Stomach smooth muscle (tissue), 2 donors: ENCODE measurements around the gene CACNB2.

Source experiments
- H3K27ac ChIP-seq: one replicate; pipeline ENCODE4 v1.7.0; 2013; ENCODE audit warnings: mild to moderate bottlenecking, low read length, inconsistent platforms
- H3K27me3 ChIP-seq, 2 donors: one replicate each; pipeline ENCODE4 v1.7.0; 2013; ENCODE audit warnings: low read length in 2 of 2; ENCODE audit not compliant: insufficient read depth in 2 of 2, control insufficient read depth in 1 of 2
- H3K36me3 ChIP-seq, 2 donors: one replicate each; pipeline ENCODE4 v1.7.0; 2013; ENCODE audit warnings: low read length in 2 of 2; ENCODE audit not compliant: control insufficient read depth in 2 of 2, insufficient read depth in 2 of 2
- H3K4me1 ChIP-seq: one replicate; pipeline ENCODE4 v1.7.0; 2013; ENCODE audit warnings: low read length; ENCODE audit not compliant: control insufficient read depth, insufficient read depth
- H3K4me3 ChIP-seq, 2 donors: one replicate each; pipeline ENCODE4 v1.7.0; 2013; ENCODE audit warnings: low read length in 2 of 2
- H3K9ac ChIP-seq, 2 donors: one replicate each; pipeline ENCODE4 v1.7.0; 2013; ENCODE audit warnings: low read length in 2 of 2, mild to moderate bottlenecking in 1 of 2
- H3K9me3 ChIP-seq, 2 donors: one replicate each; pipeline ENCODE4 v1.7.0; 2013; ENCODE audit warnings: low read length in 2 of 2; ENCODE audit not compliant: control insufficient read depth in 2 of 2
- donor health status: healthy.
- donor health status: Pancreatic carcinoma.

Gene CACNB2

GRCh38 chr10:18539335-18539734 lies 399.1 kb downstream of the CACNB2 start:
- Histone ChIP-seq H3K4me1 (no peaks in the 10 kb centered on the region), H3K36me3 (peaks cover 24 to 35% of the 10 kb centered on the region in 2 donors), H3K9ac (no peak overlapping the region), H3K9me3 (no peaks in the 10 kb centered on the region), H3K27me3 (no peaks in the 10 kb centered on the region), H3K27ac (no peak overlapping the region), H3K4me3 (no peak overlapping the region)

DNA sequence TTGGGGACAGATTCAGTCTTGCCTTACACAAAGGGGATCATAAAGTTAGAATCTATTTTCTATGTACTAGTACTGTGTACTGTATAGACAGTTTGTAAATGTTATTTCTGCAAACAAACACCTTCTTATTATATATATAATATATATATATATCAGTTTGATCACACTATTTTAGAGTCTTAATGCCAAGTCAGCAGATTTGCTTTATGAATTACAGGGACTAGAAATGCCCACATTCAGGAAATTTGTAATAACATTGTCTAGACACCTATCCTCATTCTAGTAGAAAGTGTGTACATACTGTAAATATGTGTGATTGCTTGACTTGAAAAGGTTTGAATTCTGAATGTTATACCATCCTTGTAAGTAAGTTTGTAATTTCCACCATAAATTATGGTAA lies 400.0 kb downstream of the CACNB2 start:
- Histone ChIP-seq H3K4me3 (no peak overlapping the region), H3K27me3 (no peaks in the 10 kb centered on the region), H3K9me3 (no peaks in the 10 kb centered on the region), H3K9ac (no peak overlapping the region), H3K27ac (no peak overlapping the region), H3K36me3 (peaks cover 24 to 33% of the 10 kb centered on the region in 2 donors), H3K4me1 (no peaks in the 10 kb centered on the region)

GRCh38 chr10:18542832-18543231 lies 402.6 kb downstream of the CACNB2 start:
- no peaks in the 10 kb centered on the region for H3K27me3 ChIP-seq
- H3K4me1 ChIP-seq, result no peaks in the 10 kb centered on the region
- H3K9me3 ChIP-seq, result no peaks in the 10 kb centered on the region
- H3K27ac ChIP-seq, result no peak overlapping the region
- peaks cover 17 to 28% of the 10 kb centered on the region in 2 donors for H3K36me3 ChIP-seq
- no peak overlapping the region for H3K9ac ChIP-seq
- H3K4me3 ChIP-seq, result no peak overlapping the region

DNA sequence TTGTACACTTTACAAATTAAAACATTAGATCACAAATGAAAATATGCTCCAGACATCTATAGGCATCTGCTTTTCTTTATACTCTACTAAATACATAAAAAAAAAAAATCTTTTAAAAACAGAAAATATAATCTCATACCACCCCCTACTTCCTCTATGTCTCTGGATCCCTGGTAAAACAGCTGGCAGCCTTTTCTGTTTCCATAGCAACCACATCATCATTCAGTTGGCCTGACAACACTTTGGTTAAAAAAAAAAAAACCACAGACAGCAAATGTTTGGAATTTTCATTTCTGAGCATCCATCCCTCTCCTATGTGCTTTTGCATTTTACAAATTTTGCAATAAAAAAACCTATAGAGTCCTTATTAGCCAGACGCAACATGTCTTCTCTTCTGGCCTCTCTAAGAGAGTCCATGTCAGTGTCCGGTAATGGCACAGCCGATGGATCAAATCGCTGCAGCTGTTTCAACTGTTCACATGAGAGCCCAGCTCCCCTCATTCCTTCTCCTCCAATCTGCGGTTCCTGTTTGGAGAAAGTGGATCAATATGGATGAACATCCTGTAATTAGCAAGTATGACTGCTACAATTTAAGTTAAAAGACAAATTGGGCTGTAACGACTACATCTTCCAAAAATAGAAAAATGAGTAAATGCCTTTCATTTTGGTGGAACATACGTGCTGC lies 405.5 kb downstream of the CACNB2 start:
- Histone ChIP-seq H3K9ac (no peak overlapping the region), H3K9me3 (no peaks in the 10 kb centered on the region), H3K27ac (no peak overlapping the region), H3K36me3 (peaks cover 2 to 3% of the 10 kb centered on the region in 2 donors), H3K4me3 (no peak overlapping the region), H3K27me3 (no peaks in the 10 kb centered on the region), H3K4me1 (no peaks in the 10 kb centered on the region)

- Histone ChIP-seq H3K9me3 (no peaks in the 10 kb centered on the region), H3K4me1 (no peaks in the 10 kb centered on the region), H3K36me3 (peaks cover 2% of the 10 kb centered on the region in 2 donors), H3K27ac (no peak overlapping the region), H3K9ac (no peak overlapping the region), H3K4me3 (no peak overlapping the region), H3K27me3 (no peaks in the 10 kb centered on the region)
Observed at GRCh38 chr10:18549105-18549504, 408.9 kb downstream of the CACNB2 start.

GRCh38 chr10:18551473-18551872 lies 411.2 kb downstream of the CACNB2 start:
- H3K27me3 ChIP-seq, result no peaks in the 10 kb centered on the region
- H3K9ac ChIP-seq, result no peak overlapping the region
- H3K36me3 ChIP-seq, result peaks cover 0 to 4% of the 10 kb centered on the region in 2 donors
- no peaks in the 10 kb centered on the region for H3K9me3 ChIP-seq
- no peak overlapping the region for H3K4me3 ChIP-seq
- H3K27ac ChIP-seq, result no peak overlapping the region
- no peaks in the 10 kb centered on the region for H3K4me1 ChIP-seq

DNA sequence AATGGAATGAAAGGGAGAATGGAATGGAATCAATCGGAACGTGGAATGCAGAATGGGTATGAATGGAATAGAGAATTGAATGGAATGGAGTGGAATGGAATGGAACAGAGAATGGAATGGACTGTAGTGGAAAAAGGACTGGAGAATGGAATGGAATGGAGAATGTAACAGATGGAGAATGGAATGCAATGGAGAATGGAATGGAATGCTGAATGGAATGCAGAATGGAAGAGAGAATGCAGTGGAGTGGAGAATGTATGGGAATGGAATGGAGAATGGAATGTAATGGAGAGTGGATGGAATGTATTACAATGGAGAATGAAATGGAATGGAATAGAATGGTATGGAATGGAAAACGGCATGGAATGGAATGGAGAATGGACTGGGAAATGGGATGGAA lies 414.3 kb downstream of the CACNB2 start:
- H3K4me1 ChIP-seq, result no peaks in the 10 kb centered on the region
- no peaks in the 10 kb centered on the region for H3K9me3 ChIP-seq
- H3K36me3 ChIP-seq, result peaks cover 0 to 9% of the 10 kb centered on the region in 2 donors
- no peak overlapping the region for H3K4me3 ChIP-seq
- no peaks in the 10 kb centered on the region for H3K27me3 ChIP-seq
- no peak overlapping the region for H3K27ac ChIP-seq
- no peak overlapping the region for H3K9ac ChIP-seq

DNA sequence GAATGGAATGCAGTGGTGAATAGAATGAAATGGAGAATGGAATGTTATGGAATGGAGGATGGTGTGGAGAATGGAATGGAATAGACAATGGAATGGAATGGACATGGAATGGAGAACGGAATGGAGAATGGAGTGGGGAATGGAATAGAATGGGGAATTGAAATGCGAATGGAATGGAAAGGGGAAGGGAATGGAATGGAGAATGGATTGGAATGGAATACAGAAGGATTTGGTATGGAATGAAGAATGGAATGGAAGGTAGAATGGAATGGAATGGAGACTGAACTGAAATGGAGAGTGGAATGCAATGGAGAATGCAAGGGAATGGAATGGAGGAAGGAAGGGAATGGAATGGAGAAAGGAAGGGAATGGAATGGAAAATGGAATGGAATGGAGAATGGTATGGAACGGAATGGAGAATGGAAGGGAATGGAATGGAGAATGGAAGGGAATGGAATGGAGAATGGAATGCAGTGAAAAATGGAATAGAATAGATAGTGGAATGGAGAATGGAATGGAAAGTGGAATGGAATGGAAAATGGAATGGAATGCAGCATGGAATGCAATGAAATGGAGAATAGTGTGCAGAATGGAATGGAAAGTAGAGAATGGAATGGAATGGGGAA lies 416.4 kb downstream of the CACNB2 start:
- no peak overlapping the region for H3K27ac ChIP-seq
- no peak overlapping the region for H3K4me3 ChIP-seq
- H3K36me3 ChIP-seq, result peaks cover 0 to 9% of the 10 kb centered on the region in 2 donors
- no peak overlapping the region for H3K9ac ChIP-seq
- H3K27me3 ChIP-seq, result no peaks in the 10 kb centered on the region
- H3K4me1 ChIP-seq, result no peaks in the 10 kb centered on the region
- H3K9me3 ChIP-seq, result no peaks in the 10 kb centered on the region

GRCh38 chr10:18557960-18558359 lies 417.7 kb downstream of the CACNB2 start:
- Histone ChIP-seq H3K27ac (no peak overlapping the region), H3K4me3 (no peak overlapping the region), H3K9ac (no peak overlapping the region), H3K9me3 (no peaks in the 10 kb centered on the region), H3K27me3 (no peaks in the 10 kb centered on the region), H3K4me1 (no peaks in the 10 kb centered on the region), H3K36me3 (peaks cover 0 to 9% of the 10 kb centered on the region in 2 donors)

DNA sequence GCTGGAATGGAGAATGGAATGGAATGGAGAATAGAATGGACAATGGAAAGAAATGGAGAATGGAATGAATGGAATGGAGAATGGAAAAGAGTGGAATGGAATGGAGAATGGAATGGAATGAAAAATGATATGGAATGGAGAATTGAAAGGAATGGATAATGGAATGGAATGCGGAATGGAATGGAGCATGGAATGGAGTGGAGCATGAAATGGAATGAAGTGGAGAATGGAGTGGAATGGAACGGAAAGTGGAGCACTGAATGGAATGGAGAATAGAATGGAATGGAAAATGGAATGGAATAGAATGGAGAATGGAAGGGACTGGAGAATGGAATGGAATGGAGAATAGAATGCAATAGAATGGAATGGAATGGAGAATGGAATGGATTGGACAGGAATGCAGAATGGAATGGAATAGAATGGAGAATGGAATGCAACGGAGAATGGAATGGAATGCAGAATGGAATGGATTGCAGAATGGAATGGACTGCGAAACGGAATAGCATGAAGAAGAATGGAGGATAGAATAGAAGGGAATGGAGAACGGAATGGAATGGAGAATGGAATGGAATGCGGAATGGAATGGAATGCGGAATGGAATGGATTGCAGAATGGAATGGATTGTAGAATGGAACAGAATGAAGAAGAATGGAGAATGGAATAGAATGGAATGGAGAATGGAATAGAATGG lies 421.8 kb downstream of the CACNB2 start:
- Histone ChIP-seq H3K36me3 (no peaks in the 10 kb centered on the region), H3K9ac (no peak overlapping the region), H3K27ac (no peak overlapping the region), H3K27me3 (no peaks in the 10 kb centered on the region), H3K4me3 (peak overlapping the region in 1 of 2 donors; percentile 10), H3K4me1 (no peaks in the 10 kb centered on the region), H3K9me3 (no peaks in the 10 kb centered on the region)
